GF-D8 (cell line): ENCODE measurements around the gene FAM78A.

ENCODE experiments used
- DNase-seq: peaks from one replicate; lab custom pipeline; 2025; lab: John Stamatoyannopoulos, UW

FAM78A gene

DNA sequence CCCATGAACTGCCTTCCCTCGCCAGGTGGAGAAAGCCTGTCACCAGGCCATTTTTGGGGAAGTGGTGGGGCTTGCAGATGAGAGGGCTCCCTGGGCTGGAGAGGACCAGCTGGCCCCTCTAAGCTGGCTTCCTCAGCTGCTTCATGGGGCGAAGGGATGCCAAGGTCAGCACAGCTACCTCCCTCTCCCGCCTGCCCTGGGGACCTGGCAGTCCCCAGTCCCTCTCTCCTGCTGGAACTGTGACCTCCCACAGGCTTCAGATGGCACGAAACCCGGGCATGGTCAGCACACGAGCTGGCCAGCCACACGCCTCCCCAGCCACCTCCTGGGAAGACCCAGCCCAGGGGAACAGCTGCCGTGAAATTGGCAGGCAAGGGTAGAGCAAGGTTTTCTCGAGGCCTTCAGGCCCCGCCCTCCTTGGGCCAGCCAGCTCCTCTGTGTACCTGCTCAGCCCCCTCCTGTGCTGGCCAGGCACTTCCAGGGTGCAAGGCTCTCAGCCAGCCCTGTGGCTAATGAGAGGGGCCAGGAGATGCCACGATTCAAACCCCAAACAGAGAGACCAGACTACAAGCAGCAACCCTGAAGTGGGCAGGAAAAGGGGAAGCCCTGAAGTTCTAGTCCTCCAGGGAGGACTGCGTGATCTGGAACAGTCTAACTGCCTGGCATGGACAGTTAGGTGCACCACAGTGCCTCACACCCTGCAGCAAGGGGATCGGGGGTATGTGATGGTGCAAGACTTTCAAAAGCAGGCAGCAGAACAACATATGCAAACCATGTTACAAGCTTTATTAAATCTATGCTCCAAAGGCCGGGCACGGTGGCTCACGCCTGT lies 26.1 kb upstream of the FAM78A start:
- no peak for DNase-seq

DNA sequence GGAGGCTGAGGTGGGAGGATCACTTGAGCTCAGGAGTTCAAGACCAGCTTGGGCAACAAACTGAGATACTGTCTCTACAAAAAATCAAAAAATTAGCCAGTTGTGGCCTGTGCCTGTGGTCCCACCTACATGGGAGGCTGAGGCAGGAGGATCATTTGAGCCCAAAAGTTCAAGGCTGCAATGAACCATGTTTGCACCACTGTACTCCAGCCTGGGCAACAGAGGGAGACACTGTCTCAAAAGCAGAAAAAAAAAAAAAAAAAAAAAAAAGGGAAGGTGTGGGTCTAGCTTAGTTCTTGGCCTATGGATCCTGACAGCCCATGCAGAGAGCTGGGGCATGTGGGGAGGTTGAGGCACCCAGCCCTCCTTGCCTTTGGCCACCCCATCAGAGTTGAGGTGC lies 24.1 kb upstream of the FAM78A start:
- DNase-seq = no peak

GRCh38 chr9:131299961-131300347 lies 23.6 kb upstream of the FAM78A start:
- DNase-seq = no peak

DNA sequence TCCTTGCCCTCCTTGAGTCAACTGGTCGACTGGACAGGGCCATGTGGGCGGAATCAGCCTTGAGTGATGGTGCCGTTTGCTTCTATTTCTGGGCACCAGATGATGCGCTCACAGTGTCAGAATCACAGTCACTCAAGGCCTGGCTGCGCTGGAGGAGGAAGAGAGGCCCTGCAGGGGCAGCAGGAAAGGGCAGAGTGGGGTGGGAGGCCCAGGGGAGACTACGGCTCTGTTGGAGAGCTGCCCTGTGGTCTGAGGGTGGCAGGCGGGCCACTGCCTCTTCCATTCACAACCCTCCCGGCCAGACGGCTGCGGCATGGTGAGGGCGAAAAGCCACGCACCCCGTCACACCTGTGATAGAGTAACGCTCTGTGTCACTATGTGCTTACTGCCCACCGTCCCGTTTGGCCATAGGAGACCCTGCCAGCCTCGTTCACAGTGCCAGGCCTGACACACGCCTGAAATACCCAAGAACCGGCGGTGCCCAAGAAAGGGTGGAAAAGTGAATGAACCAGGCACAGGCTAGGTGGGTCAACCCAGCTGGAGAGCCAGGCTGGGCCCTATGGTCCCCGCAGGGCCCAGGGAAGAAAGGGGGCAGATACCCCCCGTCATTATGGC lies 23.1 kb upstream of the FAM78A start:
- no peak for DNase-seq

- no peak for DNase-seq
Observed at GRCh38 chr9:131298816-131299215, 22.5 kb upstream of the FAM78A start.

GRCh38 chr9:131298341-131298740 lies 22.0 kb upstream of the FAM78A start:
- no peak for DNase-seq

DNA sequence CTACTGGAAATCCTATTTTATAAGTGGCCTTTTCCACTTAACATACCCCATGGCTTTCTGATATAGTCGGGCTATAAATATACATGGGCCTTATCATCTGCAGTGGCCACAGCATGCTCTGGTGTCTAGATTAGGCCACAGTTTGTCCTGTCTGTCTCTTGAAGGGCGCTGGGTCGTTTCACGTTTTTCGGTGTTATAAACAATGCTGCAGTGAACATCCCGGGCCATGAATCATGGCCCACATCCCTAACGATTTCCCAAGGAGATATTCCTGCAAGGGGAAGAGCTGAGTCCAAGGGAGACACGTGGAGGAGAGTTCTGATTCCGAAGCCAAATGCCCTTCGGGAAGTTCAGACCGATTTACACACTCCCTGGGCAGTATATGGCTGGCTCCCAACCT lies 21.6 kb upstream of the FAM78A start:
- DNase-seq = no peak

- DNase-seq = no peak
Observed at GRCh38 chr9:131296906-131297500, 20.7 kb upstream of the FAM78A start.

GRCh38 chr9:131296460-131296859 lies 20.1 kb upstream of the FAM78A start:
- DNase-seq = no peak

DNA sequence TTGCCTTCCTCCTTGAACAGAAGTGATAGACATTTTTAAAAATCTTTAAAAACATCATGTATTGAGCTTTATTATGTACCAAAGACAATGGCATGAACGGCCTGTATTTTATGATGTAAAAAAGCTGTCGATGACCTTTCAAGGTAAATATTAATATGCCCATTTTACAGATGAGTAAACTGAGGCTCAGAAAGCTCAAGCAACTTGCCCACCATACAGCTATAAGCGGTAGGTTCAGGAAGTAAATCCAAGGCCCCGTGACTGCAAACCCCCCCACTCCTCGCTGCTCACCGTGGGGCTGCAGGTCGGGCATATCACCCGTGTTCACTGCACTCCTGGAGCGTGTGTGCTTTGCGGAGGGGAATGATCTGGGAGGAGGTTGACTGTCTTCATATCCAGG lies 16.6 kb upstream of the FAM78A start:
- no peak for DNase-seq

DNA sequence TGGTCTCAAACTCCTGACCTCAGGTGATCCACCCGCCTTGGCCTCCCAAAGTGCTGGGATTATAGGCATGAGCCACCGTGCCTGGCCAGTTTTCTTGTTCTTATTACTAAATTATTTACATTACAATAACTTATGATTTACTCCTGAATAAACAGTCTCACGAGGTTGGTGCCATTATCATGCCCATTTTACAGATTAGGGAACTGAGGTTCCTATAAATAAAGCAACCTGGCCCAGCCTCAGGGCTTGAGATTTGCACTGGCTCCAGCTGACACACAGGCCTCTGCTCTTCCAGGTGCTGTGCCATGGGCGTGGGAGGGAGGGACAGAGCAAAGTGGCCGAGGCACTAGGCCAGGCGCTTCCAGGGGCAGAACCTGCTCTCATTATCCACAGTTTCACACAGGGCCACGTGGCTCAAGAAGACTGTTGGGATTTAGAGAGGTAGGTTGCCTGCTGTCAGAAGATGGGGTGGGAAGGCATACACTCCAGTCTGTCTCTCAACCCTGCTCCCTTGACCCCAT lies 15.5 kb upstream of the FAM78A start:
- DNase-seq = no peak

- DNase-seq = no peak
Observed at GRCh38 chr9:131290767-131291370, 14.6 kb upstream of the FAM78A start.

DNA sequence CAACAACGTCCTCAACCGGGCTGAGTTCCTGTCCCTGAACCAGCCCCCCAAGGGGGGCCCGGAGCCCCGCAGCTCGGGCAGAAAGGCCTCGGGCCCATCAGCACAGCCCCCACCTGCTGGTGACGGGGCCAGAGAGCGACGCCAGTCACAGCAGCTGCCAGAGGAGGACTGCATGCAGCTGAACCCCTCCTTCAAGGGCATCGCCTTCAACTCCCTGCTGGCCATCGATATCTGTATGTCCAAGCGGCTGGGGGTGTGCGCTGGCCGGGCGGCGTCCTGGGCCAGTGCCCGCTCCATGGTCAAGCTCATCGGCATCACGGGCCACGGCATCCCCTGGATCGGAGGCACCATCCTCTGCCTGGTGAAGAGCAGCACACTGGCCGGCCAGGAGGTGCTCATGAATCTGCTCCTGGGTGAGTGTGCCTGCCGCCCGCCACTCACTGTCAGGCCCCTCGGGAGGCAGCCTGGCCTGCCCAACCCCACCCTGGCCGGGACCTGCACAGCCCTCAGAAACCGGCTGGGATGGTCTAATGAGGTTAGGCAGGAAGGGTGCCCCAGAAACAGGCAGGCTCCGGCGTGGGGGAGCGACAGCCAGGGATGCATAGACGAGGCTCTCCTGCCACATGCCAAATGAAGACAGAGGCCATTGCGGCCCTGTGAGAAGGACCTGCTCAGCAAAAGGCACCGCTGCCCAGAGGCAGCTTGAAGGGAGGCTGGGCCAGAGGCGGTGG lies 13.9 kb upstream of the FAM78A start:
- DNase-seq = no peak

DNA sequence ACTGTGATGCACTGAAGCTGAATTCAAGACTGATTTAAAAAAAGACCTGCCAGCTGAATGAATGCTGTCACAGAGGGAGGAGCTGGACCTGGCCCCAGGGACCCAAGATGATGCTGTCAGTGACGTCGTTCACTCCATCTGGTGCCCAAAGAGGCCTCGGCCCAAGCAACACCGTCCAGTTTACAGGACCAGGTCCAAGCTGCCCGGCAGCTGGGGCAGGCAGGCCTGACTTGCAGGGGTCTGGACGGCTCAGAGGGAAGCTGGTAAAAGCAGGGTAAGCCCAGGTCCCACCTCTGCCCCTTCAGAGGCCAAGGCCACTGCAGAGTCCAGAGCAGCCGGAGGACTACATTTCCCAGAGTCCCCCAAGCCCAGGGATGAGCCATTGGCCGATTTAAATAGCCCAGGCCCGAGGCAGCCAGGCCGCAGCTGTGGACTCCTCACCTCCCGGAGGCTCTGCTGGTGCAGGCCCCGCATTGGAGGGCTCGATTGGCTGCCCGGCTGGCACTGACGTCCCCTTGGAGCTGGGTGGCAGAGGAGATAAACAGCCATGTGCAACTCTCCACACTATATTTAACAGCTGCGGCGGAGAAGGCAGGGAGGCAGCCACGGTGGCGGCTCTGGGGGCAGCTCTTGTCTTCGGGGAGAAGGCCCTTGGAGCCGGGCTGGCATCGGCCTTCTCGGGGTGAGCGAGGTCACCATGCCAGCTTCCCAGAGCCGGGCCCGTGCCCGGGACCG lies 13.2 kb upstream of the FAM78A start, which contains the start of gene PLPP7:
PLPP7 (plus strand) TSS at position 423 of the 735 bp plus-strand sequence; CDS start at position 698, 275 bp downstream.
- no peak for DNase-seq

DNA sequence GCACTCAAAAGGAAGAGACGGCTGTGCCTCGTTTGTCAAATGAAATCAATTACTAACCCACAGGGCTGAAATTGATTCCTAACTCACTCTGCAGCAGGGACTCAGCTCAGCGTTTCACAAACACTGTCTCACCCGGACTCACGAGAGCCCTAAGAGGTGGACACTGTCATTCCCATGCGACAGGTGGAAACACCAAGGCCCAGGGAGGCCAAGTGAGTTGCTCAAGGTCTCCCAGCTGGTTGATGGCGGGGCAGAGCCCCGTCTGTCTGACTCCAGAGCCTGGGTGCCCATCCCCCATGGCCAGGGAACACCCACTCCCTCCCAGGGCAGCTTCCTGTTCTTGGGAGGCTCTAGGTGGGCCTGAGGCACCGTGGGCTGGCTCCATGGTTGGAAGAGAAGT lies 11.9 kb upstream of the FAM78A start:
- no peak for DNase-seq

DNA sequence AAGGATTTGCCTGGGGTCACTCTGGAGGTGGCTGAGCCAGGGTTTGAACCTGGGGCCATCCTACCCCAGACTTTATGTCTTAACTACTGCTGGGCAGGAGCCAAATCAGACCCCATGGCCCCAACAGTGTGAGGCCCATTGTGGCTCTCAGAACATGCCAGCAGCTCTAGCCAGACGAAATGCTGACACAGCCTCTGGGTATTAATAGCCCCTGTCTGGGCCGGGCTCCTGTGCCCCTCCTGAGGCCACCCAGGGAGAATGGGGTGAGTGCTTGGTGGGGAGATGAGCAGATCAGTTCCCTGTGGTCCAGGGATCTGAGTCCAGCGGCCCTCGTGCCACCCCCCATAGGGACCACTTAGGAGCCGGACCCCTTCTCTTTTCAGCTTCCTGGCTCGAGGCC lies 11.0 kb upstream of the FAM78A start:
- DNase-seq = no peak

GRCh38 chr9:131284856-131285255 lies 8.5 kb upstream of the FAM78A start:
- no peak for DNase-seq

DNA sequence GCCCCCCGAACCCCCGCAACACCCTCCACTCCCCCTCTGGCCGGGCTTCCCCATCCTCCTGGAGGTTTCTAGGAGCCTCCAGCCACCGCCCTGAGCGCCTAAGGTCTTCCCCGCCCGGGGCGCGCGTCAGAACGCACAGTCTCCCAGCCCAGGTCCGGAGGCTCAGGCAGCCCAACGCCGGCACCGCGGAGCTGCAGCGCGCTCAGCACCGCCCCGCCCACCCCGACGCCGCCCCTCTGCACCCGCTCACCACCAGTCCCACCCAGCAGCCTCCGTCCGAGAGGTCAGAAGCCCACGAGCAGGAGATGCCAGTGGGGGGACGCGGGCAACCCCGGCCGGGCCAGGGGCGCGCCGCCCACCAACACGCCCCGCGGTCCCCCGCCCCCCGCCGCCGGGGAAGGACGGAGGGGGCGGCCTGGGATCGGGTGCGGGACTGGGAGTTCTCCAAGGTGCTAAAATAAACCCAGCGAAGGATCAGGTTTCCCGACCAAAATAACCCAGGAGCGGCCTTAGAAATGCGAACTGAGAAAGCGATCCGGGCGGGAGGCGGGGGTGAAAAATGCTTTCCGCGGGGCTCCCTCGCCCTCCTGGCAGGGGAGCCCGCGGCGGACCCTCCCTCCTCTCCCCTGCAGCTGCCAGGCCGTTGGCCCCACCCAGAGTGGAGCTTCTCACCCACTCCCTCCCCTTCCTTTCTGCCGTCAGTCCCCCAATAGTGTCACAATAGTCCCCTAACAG lies 6.5 kb upstream of the FAM78A start:
- no peak for DNase-seq

DNA sequence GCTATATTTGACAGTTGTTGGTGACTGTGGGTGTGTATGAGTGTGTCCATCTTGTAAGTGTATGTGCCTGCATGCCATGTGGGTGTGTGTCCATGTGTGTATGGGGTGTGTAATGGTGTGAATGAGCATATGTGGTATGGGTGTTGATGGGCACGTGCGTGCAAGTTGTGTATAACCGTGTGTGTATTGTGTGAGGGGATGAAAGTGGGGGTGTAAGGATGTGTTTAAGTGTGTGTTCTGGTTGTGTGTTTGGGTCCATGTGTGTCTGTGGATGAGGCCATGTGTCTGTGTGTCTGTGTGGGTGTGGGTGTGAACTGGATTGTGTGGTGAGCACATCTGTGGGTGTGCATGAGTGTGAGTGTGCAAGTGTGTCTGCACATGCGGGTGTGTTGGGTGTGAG lies 5.9 kb upstream of the FAM78A start:
- DNase-seq = no peak

DNA sequence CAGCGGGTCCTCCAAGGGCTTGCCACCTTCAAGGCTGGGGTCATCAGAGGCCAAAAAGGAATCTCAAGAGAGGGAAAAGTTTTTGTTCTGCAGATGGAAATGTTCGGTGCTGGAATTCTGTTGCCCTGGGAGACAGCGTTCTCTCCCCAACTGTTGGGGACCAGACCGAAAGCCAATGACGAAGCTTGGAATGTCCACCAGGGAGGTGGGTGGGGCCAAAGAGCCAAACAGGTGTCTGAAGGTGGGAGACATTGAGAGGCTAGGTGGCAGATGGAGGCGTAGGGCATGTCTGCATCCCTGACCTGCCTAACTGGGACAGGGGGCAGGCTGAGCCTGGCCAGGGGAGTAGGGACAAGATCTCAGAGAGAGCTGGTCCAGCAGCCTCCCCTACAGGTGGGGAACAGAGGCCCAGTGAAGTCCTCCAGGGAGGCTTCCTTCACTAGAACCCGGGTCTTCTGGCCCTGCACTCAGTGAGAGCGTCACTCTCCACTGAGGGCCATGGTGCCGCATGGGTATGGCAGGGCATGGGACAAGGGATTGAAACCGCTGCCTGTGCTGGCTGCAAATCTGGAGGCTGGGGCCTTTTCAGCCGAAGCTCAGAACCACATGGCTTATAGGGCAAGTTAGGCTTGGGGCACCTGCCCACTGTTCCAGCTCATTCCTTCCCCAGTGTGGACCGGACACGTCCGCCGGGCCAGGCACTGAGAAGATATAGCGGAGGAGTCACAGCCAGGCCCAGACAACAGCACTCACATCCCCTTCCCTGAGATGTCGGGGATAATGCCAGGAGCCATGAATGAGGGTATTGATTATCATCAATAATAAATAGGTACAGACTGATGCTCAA lies 5.0 kb upstream of the FAM78A start:
- DNase-seq = no peak
